D721Med (cell line): ENCODE data around the gene ARSB.

Experiments
- DNase-seq: peaks from one replicate; pipeline ENCODE4 v3.0.0; 2011; ENCODE audit warnings: low spot score; ENCODE audit not compliant: insufficient read length
- FAIRE-seq: peaks from 2 replicates; lab custom pipeline; 2011; peaks lifted over from hg19 to GRCh38; lab: Jason Lieb, UNC
- CTCF ChIP-seq: IDR thresholded peaks from 2 replicates; pipeline ENCODE4 v1.5.1; 2012; ENCODE audit warnings: mild to moderate bottlenecking, control low read depth; ENCODE audit not compliant: insufficient read depth; ENCODE audit errors: missing control alignments

Gene ARSB

GRCh38 chr5:78893940-78894677, 91.0 kb downstream of the ARSB start:
- no peak for FAIRE-seq
- no peak for DNase-seq
- TF ChIP-seq CTCF: no peak

- DNase-seq (no peak), FAIRE-seq (no peak)
- TF ChIP-seq CTCF: no peak
Measured at GRCh38 chr5:78890667-78891379, 94.3 kb downstream of the ARSB start.

- no peak for DNase-seq
- no peak for FAIRE-seq
- no peak for TF ChIP-seq CTCF
Measured at GRCh38 chr5:78889369-78890140, 95.6 kb downstream of the ARSB start.

GRCh38 chr5:78888580-78889368, 96.3 kb downstream of the ARSB start:
- no peak for TF ChIP-seq CTCF
- DNase-seq (no peak), FAIRE-seq (no peak)

- TF ChIP-seq CTCF: no peak
- FAIRE-seq: no peak
- DNase-seq: no peak
Measured at GRCh38 chr5:78887384-78888118, 97.6 kb downstream of the ARSB start.
